Stomach smooth muscle (tissue), 2 donors: Measurements from ENCODE around the gene BPNT1.
"Not testable (repeated sequence)": the region's sequence is repeated elsewhere in the genome, so short reads cannot be mapped to it uniquely, and the experiment has no call there.

Source experiments
- H3K27ac ChIP-seq: one replicate; pipeline ENCODE4 v1.7.0; 2013; ENCODE audit warnings: mild to moderate bottlenecking, low read length, inconsistent platforms
- H3K27me3 ChIP-seq, 2 donors: one replicate each; pipeline ENCODE4 v1.7.0; 2013; ENCODE audit warnings: low read length in 2 of 2; ENCODE audit not compliant: insufficient read depth in 2 of 2, control insufficient read depth in 1 of 2
- H3K36me3 ChIP-seq, 2 donors: one replicate each; pipeline ENCODE4 v1.7.0; 2013; ENCODE audit warnings: low read length in 2 of 2; ENCODE audit not compliant: control insufficient read depth in 2 of 2, insufficient read depth in 2 of 2
- H3K4me1 ChIP-seq: one replicate; pipeline ENCODE4 v1.7.0; 2013; ENCODE audit warnings: low read length; ENCODE audit not compliant: control insufficient read depth, insufficient read depth
- H3K4me3 ChIP-seq, 2 donors: one replicate each; pipeline ENCODE4 v1.7.0; 2013; ENCODE audit warnings: low read length in 2 of 2
- H3K9ac ChIP-seq, 2 donors: one replicate each; pipeline ENCODE4 v1.7.0; 2013; ENCODE audit warnings: low read length in 2 of 2, mild to moderate bottlenecking in 1 of 2
- H3K9me3 ChIP-seq, 2 donors: one replicate each; pipeline ENCODE4 v1.7.0; 2013; ENCODE audit warnings: low read length in 2 of 2; ENCODE audit not compliant: control insufficient read depth in 2 of 2
- donor health status: healthy.
- donor health status: Pancreatic carcinoma.

The BPNT1 gene

GRCh38 chr1:220043646-220044045 lies 45.9 kb downstream of the BPNT1 start:
- Histone ChIP-seq H3K27me3 (no peaks in the 10 kb centered on the region), H3K4me1 (peaks cover 9% of the 10 kb centered on the region), H3K4me3 (no peak overlapping the region), H3K9ac (no peak overlapping the region), H3K27ac (no peak overlapping the region), H3K36me3 (peaks cover 10 to 12% of the 10 kb centered on the region in 2 donors), H3K9me3 (no peaks in the 10 kb centered on the region)

- no peaks in the 10 kb centered on the region for H3K9me3 ChIP-seq
These were observed 49.5 kb downstream of the BPNT1 start for GRCh38 chr1:220040028-220040596.

DNA sequence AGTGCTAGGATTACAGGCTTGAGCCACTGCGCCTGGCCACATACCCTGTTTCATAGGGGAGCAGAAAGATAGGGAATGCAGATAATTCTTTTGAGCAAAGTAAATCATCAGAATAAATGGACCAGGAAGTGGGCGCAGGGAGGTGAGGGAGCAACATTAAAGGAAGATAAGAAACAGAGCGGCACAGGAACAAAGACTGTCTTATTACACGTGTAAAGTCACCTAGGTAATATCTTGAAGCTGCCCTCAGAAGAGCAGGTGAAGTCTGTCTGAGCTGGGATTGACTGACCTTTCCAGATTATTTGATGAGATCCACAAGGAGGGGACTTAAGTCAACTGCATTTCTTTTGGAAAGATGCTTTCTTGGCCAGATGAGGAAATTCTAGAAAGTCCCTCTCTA lies 50.9 kb downstream of the BPNT1 start:
- Histone ChIP-seq H3K4me3 (no peak overlapping the region), H3K36me3 (peaks cover 11 to 14% of the 10 kb centered on the region in 2 donors), H3K4me1 (no peaks in the 10 kb centered on the region), H3K9ac (no peak overlapping the region), H3K27me3 (no peaks in the 10 kb centered on the region), H3K27ac (no peak overlapping the region), H3K9me3 (no peaks in the 10 kb centered on the region)

More at GRCh38 chr1:220040028-220040596, 49.5 kb downstream of the BPNT1 start:
- Histone ChIP-seq H3K27me3 (no peaks in the 10 kb centered on the region), H3K4me1 (peaks cover under 1% of the 10 kb centered on the region), H3K36me3 (peaks cover 11 to 14% of the 10 kb centered on the region in 2 donors), H3K27ac (no peak overlapping the region), H3K4me3 (no peak overlapping the region), H3K9ac (no peak overlapping the region)

DNA sequence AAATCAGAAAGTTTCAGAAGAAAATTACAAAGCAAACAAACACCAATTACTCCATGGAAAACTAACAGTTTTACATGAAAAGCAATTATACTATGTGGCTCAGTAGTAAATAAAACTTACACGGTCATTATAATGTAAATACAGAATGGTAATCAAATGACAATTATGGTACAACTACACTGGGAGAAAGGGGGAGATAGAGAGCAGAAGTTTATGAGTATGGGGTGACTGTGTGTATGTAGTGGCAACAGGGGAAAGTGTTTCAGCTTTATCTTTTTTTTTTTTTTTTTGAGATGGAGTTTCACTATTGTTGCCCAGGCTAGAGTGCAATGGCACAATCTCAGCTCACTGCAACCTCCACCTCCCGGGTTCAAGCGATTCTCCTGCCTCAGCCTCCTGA lies 51.8 kb downstream of the BPNT1 start:
- peaks cover 14 to 20% of the 10 kb centered on the region in 2 donors for H3K36me3 ChIP-seq
- H3K4me3 ChIP-seq: not testable (repeated sequence)

GRCh38 chr1:220032911-220033310 lies 56.7 kb downstream of the BPNT1 start:
- H3K27me3 ChIP-seq: no peaks in the 10 kb centered on the region
- H3K27ac ChIP-seq: no peak overlapping the region
- no peaks in the 10 kb centered on the region for H3K9me3 ChIP-seq
- H3K36me3 ChIP-seq: peaks cover 21 to 28% of the 10 kb centered on the region in 2 donors
- no peaks in the 10 kb centered on the region for H3K4me1 ChIP-seq
- no peak overlapping the region for H3K4me3 ChIP-seq
- H3K9ac ChIP-seq: no peak overlapping the region

More for the DNA sequence above, 51.8 kb downstream of the BPNT1 start:
- not testable (repeated sequence) for H3K9me3 ChIP-seq, H3K27ac ChIP-seq, H3K9ac ChIP-seq, H3K4me1 ChIP-seq, H3K27me3 ChIP-seq

GRCh38 chr1:220031287-220031686 lies 58.3 kb downstream of the BPNT1 start:
- H3K4me1 ChIP-seq: no peaks in the 10 kb centered on the region
- no peak overlapping the region for H3K4me3 ChIP-seq
- H3K27ac ChIP-seq: no peak overlapping the region
- peaks cover 22 to 28% of the 10 kb centered on the region in 2 donors for H3K36me3 ChIP-seq
- no peaks in the 10 kb centered on the region for H3K27me3 ChIP-seq
- no peaks in the 10 kb centered on the region for H3K9me3 ChIP-seq
- no peak overlapping the region for H3K9ac ChIP-seq

GRCh38 chr1:220028346-220028895 lies 61.2 kb downstream of the BPNT1 start:
- H3K27me3 ChIP-seq: no peaks in the 10 kb centered on the region
- H3K4me1 ChIP-seq: no peaks in the 10 kb centered on the region
- H3K9ac ChIP-seq: no peak overlapping the region
- no peaks in the 10 kb centered on the region for H3K9me3 ChIP-seq
- no peak overlapping the region for H3K4me3 ChIP-seq
- H3K27ac ChIP-seq: no peak overlapping the region
- peaks cover 29 to 40% of the 10 kb centered on the region in 2 donors for H3K36me3 ChIP-seq

DNA sequence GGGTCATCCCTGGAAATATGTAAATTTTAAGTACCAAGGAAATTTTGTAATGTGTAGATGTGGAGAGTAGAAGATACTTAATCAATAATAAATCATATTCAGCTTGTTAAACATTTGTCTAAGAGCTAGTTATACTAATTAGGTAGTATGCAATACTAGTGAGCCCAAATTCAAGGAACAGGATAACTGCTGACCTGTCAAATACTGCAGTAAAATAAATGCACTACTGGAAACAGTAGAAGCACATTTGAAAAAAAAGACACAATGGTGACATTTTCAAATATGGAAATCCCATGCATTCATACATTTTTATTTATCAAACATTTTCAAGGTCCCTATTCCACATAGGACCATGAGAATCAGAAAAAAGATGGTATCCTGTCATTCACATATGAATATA lies 70.5 kb downstream of the BPNT1 start:
- Histone ChIP-seq H3K36me3 (peaks cover 27 to 35% of the 10 kb centered on the region in 2 donors), H3K27ac (no peak overlapping the region), H3K27me3 (no peaks in the 10 kb centered on the region), H3K4me1 (no peaks in the 10 kb centered on the region), H3K9ac (no peak overlapping the region), H3K9me3 (no peaks in the 10 kb centered on the region), H3K4me3 (no peak overlapping the region)

DNA sequence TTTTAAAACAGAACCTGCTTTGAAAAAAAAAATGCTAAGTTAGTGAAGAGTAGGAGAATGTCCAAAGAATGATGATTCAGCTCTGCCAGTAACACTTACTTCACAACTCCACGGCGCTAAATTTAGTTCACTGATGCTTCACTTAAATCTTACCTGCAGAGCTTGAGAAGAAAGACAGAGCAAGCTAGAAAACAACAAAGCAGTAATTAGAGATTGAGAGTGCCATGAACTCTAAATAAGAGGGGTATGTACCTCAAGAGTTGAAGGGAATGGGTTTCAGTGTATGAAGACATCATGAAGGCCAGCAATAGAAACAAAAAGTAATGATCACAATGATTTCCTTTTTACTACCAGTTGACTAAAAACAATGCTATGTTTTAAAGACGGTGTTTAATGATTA lies 76.1 kb downstream of the BPNT1 start:
- H3K27ac ChIP-seq: no peak overlapping the region
- no peak overlapping the region for H3K9ac ChIP-seq
- H3K4me1 ChIP-seq: no peaks in the 10 kb centered on the region
- H3K27me3 ChIP-seq: no peaks in the 10 kb centered on the region
- no peaks in the 10 kb centered on the region for H3K9me3 ChIP-seq
- peaks cover 6 to 14% of the 10 kb centered on the region in 2 donors for H3K36me3 ChIP-seq
- no peak overlapping the region for H3K4me3 ChIP-seq

DNA sequence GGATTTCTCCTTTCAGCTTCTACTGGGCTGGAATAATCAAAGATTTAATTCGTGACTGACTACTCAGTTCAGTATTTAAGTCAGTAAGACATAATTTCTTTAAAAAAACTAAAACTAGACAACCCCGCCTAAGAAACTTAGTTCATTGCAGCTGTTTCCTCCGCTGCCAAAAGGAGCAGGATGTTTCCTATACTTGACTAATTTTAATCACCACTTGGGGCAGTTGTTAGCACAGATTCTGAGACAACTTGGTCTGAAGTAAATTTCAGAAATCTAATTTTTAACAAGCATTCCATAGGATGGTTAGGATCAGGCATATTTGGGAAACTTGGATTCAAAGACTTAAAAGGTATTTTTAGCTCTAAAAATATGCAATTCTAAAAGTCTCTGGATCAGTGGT lies 77.3 kb downstream of the BPNT1 start:
- no peaks in the 10 kb centered on the region for H3K27me3 ChIP-seq
- H3K4me1 ChIP-seq: no peaks in the 10 kb centered on the region
- peaks cover 9% of the 10 kb centered on the region in 2 donors for H3K36me3 ChIP-seq
- H3K9ac ChIP-seq: no peak overlapping the region
- H3K4me3 ChIP-seq: no peak overlapping the region
- H3K27ac ChIP-seq: no peak overlapping the region
- no peaks in the 10 kb centered on the region for H3K9me3 ChIP-seq

DNA sequence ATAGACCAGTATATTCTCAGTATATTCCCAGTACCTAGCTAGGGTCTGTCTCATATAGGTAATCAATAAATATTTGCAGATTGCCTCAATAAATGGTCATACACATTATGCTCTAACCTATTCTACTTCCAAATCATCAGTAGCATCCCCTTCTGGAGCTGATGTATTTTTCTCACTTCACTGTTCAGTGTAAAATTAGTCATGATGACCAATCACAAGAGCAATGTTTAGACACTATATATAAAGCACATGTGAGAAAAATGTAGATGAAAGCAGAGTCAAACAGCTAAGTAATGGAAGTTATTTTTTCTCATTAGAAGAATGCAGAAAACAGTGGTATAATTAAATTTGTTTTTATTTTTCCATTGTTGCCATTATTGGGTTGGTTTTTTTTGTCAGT lies 78.0 kb downstream of the BPNT1 start:
- H3K36me3 ChIP-seq: peaks cover 11% of the 10 kb centered on the region in 2 donors
- H3K27me3 ChIP-seq: no peaks in the 10 kb centered on the region
- H3K27ac ChIP-seq: no peak overlapping the region
- no peaks in the 10 kb centered on the region for H3K4me1 ChIP-seq
- H3K4me3 ChIP-seq: no peak overlapping the region
- no peaks in the 10 kb centered on the region for H3K9me3 ChIP-seq
- no peak overlapping the region for H3K9ac ChIP-seq
